Naive B cell (primary cell): Measurements from ENCODE around the gene PARP9. TPM values are rescaled to one million over a fixed set of nuclear protein-coding genes. Genes with fewer than 3 reads are reported as not detected.

ENCODE experiments used
- ATAC-seq, 2 donors: fragments of 150-1000 bp; cut with Tn5 transposase; 2 replicates each; pipeline ENCODE4 v1.10.0; 2021; ENCODE audit warnings: low read depth in 2 of 2, mild to moderate bottlenecking in 2 of 2, moderate library complexity in 2 of 2
- DNase-seq: peaks from one replicate; pipeline ENCODE4 v3.0.0; 2022
- H3K27ac Mint-ChIP-seq, 6 donors: one replicate each; pipeline ENCODE4 v1.8.0; 2020 to 2022; ENCODE audit warnings: mild to moderate bottlenecking in 6 of 6, mixed read lengths in 6 of 6, moderate library complexity in 5 of 6, inconsistent platforms in 2 of 6
- H3K27me3 Mint-ChIP-seq, 3 donors: one replicate each; pipeline ENCODE4 v1.8.0; 2021 to 2022; ENCODE audit warnings: mixed read lengths in 3 of 3, mild to moderate bottlenecking in 1 of 3
- H3K36me3 Mint-ChIP-seq, 2 donors: one replicate each; pipeline ENCODE4 v1.8.0; 2020 to 2022; ENCODE audit warnings: mixed read lengths in 2 of 2, inconsistent platforms in 1 of 2, mild to moderate bottlenecking in 1 of 2
- H3K4me1 Mint-ChIP-seq, 3 donors: one replicate each; pipeline ENCODE4 v1.8.0; 2020 to 2022; ENCODE audit warnings: mixed read lengths in 3 of 3, inconsistent platforms in 1 of 3, mild to moderate bottlenecking in 1 of 3, moderate library complexity in 1 of 3
- H3K4me3 Mint-ChIP-seq, 8 donors: one replicate each; pipeline ENCODE4 v1.8.0; 2020 to 2022; ENCODE audit warnings: mild to moderate bottlenecking in 8 of 8, mixed read lengths in 8 of 8, moderate library complexity in 8 of 8, inconsistent platforms in 2 of 8
- H3K9me3 Mint-ChIP-seq, 7 donors: one replicate each; pipeline ENCODE4 v1.8.0; 2020 to 2022; ENCODE audit warnings: mixed read lengths in 7 of 7, mild to moderate bottlenecking in 5 of 7, inconsistent platforms in 2 of 7, moderate library complexity in 1 of 7
- polyA plus RNA-seq, 6 donors: library from polyadenylated mRNA; unstranded; fragments of 300-500 nt; fragmentation: Illumina TruSeq; gene quantifications; one replicate each; pipeline ENCODE4 v1.2.3, GENCODE V29; 2021; ENCODE audit warnings: low read depth in 6 of 6

The PARP9 gene
- polyA plus RNA-seq, 6 donors from 2014 or later = 13.1 to 26.2 (median 18.8) TPM

DNA sequence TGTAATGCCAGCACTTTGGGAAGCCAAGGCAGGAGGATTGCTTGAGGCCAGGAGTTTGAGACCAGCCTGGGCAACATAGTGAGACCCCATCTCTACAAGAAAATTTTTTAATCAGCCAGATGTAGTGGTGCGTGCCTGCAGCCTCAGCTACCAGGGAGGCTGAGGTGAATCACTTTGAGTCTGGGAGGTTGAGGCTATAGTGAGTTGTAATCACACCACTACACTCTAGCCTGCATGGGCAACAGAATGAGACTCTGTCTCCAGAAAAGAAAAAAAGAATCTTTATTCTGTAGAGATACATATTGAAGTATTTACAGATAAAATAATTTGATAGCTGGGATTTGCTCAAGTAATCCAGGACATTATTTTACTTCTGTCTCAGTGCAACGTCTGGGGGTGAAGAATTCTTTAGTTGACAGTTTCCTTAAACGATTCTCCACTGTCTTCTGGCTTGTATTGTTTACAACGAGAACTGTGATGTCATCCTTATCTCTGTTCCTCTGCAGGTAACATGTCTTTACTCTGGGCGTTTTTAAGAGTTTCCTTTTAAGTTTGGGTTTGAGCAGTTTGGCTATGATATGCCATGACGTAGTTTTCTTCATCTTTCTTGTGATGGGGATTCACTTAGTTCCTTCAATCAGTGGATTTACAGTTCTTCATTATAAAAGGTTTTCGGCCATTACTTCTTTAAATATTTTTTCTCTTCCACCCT is 75.7 kb downstream of the PARP9 start:
- no peaks in the 10 kb centered on the region for H3K9me3 Mint-ChIP-seq
- H3K27ac Mint-ChIP-seq = peak overlapping the region in 1 of 6 donors; percentile 36
- H3K4me3 Mint-ChIP-seq = no peak overlapping the region
- peaks cover 0 to 8% (median 7%) of the 10 kb centered on the region in 3 donors for H3K4me1 Mint-ChIP-seq
- peaks cover 4 to 14% of the 10 kb centered on the region in 2 donors for H3K36me3 Mint-ChIP-seq
- DNase-seq (no peak), ATAC-seq (no peak)
- no peaks in the 10 kb centered on the region for H3K27me3 Mint-ChIP-seq

DNA sequence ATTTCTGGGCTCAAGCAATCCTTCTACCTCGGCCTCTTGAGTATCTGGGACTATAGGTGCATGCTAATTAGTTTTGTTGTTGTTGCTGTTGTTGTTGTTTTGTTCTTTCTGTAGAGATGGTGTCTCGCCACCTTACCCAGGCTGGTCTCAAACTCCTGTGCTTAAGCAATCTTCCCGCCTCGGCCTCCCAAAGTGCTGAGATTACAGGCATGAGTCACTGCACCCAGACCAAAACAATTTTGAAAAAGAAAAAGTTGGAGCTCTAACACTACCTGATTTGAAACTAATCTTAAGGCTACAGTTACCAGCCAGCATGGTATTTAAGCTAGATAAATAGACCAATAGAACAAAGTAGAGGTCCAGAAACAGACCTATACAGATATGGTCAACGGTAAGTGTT is 79.1 kb downstream of the PARP9 start:
- Mint-ChIP-seq H3K4me3 (no peak overlapping the region), H3K9me3 (no peaks in the 10 kb centered on the region), H3K36me3 (peaks cover 4 to 5% of the 10 kb centered on the region in 2 donors), H3K27me3 (no peaks in the 10 kb centered on the region), H3K27ac (no peak overlapping the region), H3K4me1 (peaks cover 13 to 21% (median 18%) of the 10 kb centered on the region in 3 donors)
- DNase-seq (no peak), ATAC-seq (no peak)

DNA sequence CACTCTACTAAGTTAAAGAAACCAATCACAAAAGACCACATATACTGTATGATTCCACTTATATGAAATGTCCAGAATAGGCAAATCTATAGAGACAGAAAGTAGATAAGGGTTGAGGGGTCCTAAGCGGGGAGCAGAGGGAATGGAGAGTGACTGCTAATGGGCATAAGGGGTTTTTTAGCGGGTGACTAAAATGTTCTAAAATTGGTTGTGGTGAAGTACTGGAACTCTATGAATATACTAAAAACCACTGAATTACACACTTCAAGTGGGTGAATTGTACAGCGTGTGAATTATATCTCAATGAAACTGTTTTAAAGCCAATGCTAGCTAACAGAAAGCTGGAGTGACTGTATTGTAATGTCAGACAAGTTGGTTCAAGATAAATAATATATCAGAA is 82.7 kb downstream of the PARP9 start:
- H3K4me1 Mint-ChIP-seq = peaks cover 21 to 33% (median 25%) of the 10 kb centered on the region in 3 donors
- no peaks in the 10 kb centered on the region for H3K27me3 Mint-ChIP-seq
- H3K27ac Mint-ChIP-seq = peak overlapping the region in 3 of 6 donors; percentile 74 to 97 (median 79)
- no peak for ATAC-seq
- H3K4me3 Mint-ChIP-seq = no peak overlapping the region
- no peak for DNase-seq
- no peaks in the 10 kb centered on the region for H3K9me3 Mint-ChIP-seq
- H3K36me3 Mint-ChIP-seq = peaks cover 0 to 4% of the 10 kb centered on the region in 2 donors

Other genes starting within 250 kb of the PARP9 start
- gene CSTA, start 239.1 kb downstream of the PARP9 start, polyA plus RNA-seq = 1 to 10 TPM in 1 of 6 donors, under 1 TPM in 3, not detected in 2; 0.57 to 2.5 (median 0.67) TPM
- 10 to 100 TPM in 5 of 6 donors, under 1 TPM in 1; 0.77 to 28.5 (median 22.2) TPM for gene MIX23, start 181.1 kb downstream of the PARP9 start, polyA plus RNA-seq
- 10 to 100 TPM; 54.9 to 99.9 (median 71.2) TPM for gene FAM162A, start 180.1 kb downstream of the PARP9 start, polyA plus RNA-seq
- gene WDR5B, start 148.2 kb downstream of the PARP9 start, polyA plus RNA-seq = 1 to 10 TPM in 5 of 6 donors, not detected in 1; 1.8 to 3.1 (median 2.6) TPM
- gene KPNA1, start 49.4 kb downstream of the PARP9 start, polyA plus RNA-seq = 10 to 100 TPM; 31.5 to 44.1 (median 34.5) TPM
- gene DTX3L, start within 50 bp of the PARP9 start, polyA plus RNA-seq = 10 to 100 TPM; 10.9 to 34.1 (median 27.0) TPM
- gene PARP15, start 13.3 kb upstream of the PARP9 start, polyA plus RNA-seq = 10 to 100 TPM; 10.9 to 24.4 (median 17.8) TPM
- gene PARP14, start 116.5 kb upstream of the PARP9 start, polyA plus RNA-seq = 10 to 100 TPM in 5 of 6 donors, 1 to 10 TPM in 1; 5.9 to 45.2 (median 34.2) TPM
- gene HSPBAP1, start 229.5 kb upstream of the PARP9 start, polyA plus RNA-seq = 10 to 100 TPM in 4 of 6 donors, 1 to 10 TPM in 2; 8.6 to 14.7 (median 10.7) TPM
- 1 to 10 TPM; 3.0 to 5.4 (median 4.3) TPM for gene SLC49A4, start 230.8 kb upstream of the PARP9 start, polyA plus RNA-seq